SIG-M5 treated with dmso at 0.1 percent for 504 hours (cell line): ENCODE data around the gene LRRC3.

Experiments used
- DNase-seq: peaks from one replicate; lab custom pipeline; 2025; ENCODE audit not compliant: unreplicated experiment; lab: John Stamatoyannopoulos, UW

Gene LRRC3

GRCh38 chr21:44509539-44509938, 54.2 kb downstream of the LRRC3 start:
- DNase-seq: peak; percentile 40

DNA sequence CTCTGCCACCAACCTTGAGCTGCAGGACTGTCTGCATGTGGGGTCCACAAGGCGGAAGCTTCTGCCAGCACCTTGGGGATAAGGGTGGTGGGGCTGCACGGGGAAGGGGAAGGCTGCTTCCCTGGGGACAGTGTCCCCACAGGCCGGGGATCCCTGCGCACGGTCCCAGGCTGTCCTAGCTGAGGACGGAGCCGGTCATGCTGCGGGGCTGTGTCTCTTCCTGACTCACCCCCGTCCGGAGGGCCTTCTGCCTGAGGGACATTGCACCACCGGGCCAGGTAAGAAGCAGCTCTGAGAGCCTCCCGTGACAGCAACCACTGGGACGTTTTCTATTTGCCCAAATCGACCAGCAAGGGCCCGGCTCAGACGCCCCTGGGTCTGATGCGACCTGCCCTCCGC, 54.8 kb downstream of the LRRC3 start:
- no peak for DNase-seq

GRCh38 chr21:44510508-44511218, 55.4 kb downstream of the LRRC3 start:
- peak; percentile 38 for DNase-seq

DNA sequence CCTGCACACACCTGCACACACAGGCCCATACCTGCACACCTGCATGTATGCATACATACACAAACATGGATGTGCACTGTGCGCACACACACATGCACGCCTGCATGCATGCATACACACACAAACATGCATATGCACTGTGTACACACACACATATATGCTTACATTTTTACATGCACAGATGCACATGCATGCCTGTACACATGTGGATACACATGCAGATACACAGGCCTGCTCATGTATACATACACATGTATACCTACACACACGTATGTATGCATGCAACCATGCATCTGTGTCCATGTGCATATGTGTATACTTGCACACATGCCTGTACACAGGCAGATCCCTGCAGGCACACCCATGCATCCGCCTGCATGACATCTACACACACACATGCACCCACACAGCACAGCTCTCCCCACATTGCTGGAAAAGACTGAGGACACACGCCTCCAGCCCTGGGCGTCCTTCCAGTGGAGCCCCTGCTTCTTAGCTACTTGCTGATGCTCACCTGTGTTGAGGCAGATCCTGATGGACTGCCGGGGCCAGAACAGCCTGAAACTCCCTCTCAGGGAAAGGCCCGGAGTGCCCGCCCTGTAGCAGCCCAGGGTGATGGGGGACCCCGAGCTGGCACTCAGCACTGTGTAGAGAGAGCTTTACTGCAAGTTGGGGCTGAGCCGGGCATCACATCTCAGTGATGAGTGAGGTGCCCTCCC, 56.1 kb downstream of the LRRC3 start:
- DNase-seq: no peak
